GM12878 (cell line): ENCODE data around the gene FAM110A. TPM values are rescaled to one million over a fixed set of nuclear protein-coding genes. Genes with fewer than 3 reads are reported as not detected.
A peak's percentile ranks its signal among the peaks of the same experiment; 100 is the strongest.

Experiments used
- ATAC-seq: fragments of 200-7000 bp; cut with Tn5 transposase; 3 replicates; pipeline ENCODE4 v1.9.1; 2020; ENCODE audit warnings: mild to moderate bottlenecking, moderate library complexity
- BruUV-seq: library from RNA; stranded (reverse); fragments of 400-500 nt; replicated peaks from 2 replicates; lab custom pipeline; 2021; lab: Mats Ljungman, UMichigan
- CTCF ChIA-PET: fragments of 300-600 bp; sonication (Branson Sonifier 250); formaldehyde crosslinking; extraction: SDS; loops from one replicate; lab custom pipeline; 2021; ENCODE audit warnings: inconsistent platforms; lab: Yijun Ruan, JAX
- POLR2A ChIA-PET: fragments of 350-600 bp; formaldehyde crosslinking; extraction: SDS; loops from one replicate; lab custom pipeline; 2021; ENCODE audit warnings: inconsistent platforms; lab: Charles Lee
- RAD21 ChIA-PET: fragments of 300-600 bp; sonication (Branson Sonifier 250); formaldehyde crosslinking; loops from one replicate; lab custom pipeline; 2023; ENCODE audit warnings: antibody characterized with exemption; ENCODE audit not compliant: unreplicated experiment; lab: Charles Lee
- SMC1A ChIA-PET: fragments of 300-600 bp; sonication (Branson Sonifier 250); formaldehyde crosslinking; loops from one replicate; lab custom pipeline; 2023; ENCODE audit not compliant: unreplicated experiment, uncharacterized antibody; lab: Charles Lee
- DNase-seq: peaks from one replicate; pipeline ENCODE4 v3.0.0-alpha.2; 2011; ENCODE audit warnings: low read depth, low spot score
- FAIRE-seq: peaks from 3 replicates; lab custom pipeline; 2011; peaks lifted over from hg19 to GRCh38; lab: Jason Lieb, UNC
- H2AFZ ChIP-seq: 2 replicates; pipeline ENCODE4 v1.6.0; 2011; ENCODE audit warnings: low read depth, low read length, control low read depth; ENCODE audit not compliant: control insufficient read depth
- H3K27ac ChIP-seq: 2 replicates; pipeline ENCODE4 v1.5.1; 2011; ENCODE audit warnings: control low read depth; ENCODE audit not compliant: control insufficient read depth, insufficient read depth
- H3K27me3 ChIP-seq, 2 experiments: replicated peaks in 1 of 2; 2 replicates each; pipeline versions ENCODE4 v1.6.0 to v1.6.1; 2011; ENCODE audit warnings: low read length in 1 of 2; ENCODE audit not compliant: control insufficient read depth in 2 of 2, insufficient read depth in 2 of 2
- H3K36me3 ChIP-seq, 2 experiments: 2 replicates each; pipeline ENCODE4 v1.5.1; 2011; ENCODE audit warnings: low read length in 1 of 2; ENCODE audit not compliant: control insufficient read depth in 2 of 2, insufficient read depth in 2 of 2
- H3K4me1 ChIP-seq: 2 replicates; pipeline ENCODE4 v1.6.1; 2011; ENCODE audit warnings: mild to moderate bottlenecking, low read length, moderate library complexity, mixed read lengths; ENCODE audit not compliant: control insufficient read depth, insufficient read depth
- H3K4me2 ChIP-seq: 2 replicates; pipeline ENCODE4 v1.6.0; 2011; ENCODE audit warnings: control low read depth; ENCODE audit not compliant: control insufficient read depth, insufficient read depth
- H3K4me3 ChIP-seq: fragments of 200-600 bp; sonication (generic); 2 replicates; pipeline ENCODE4 v1.5.1; 2016
- H3K79me2 ChIP-seq: 2 replicates; pipeline ENCODE4 v1.6.0; 2011; ENCODE audit warnings: low read length; ENCODE audit not compliant: control insufficient read depth, insufficient read depth
- H3K9ac ChIP-seq: 2 replicates; pipeline ENCODE4 v1.8.0; 2011; ENCODE audit warnings: low read length, control low read depth, mixed read lengths; ENCODE audit not compliant: control insufficient read depth, insufficient read depth
- H3K9me3 ChIP-seq: replicated peaks from 3 replicates; pipeline ENCODE4 v1.5.1; 2011; ENCODE audit warnings: mild to moderate bottlenecking, low read length; ENCODE audit not compliant: control insufficient read depth, insufficient read depth
- H4K20me1 ChIP-seq: 2 replicates; pipeline ENCODE4 v1.6.0; 2011; ENCODE audit not compliant: control insufficient read depth, insufficient read depth
- BHLHE40 ChIP-seq, 2 experiments: fragments of 450-650 bp in 1 of 2; IDR thresholded peaks; 2 replicates each; pipeline ENCODE4 v1.6.1; 2011 to 2017; ENCODE audit warnings: low read depth in 2 of 2, borderline replicate concordance in 1 of 2, improper control_type of control experiment in 1 of 2, low read length in 1 of 2, mild to moderate bottlenecking in 1 of 2
- HCFC1 ChIP-seq: fragments of 150-350 bp; IDR thresholded peaks from 2 replicates; pipeline ENCODE4 v1.6.1; 2014; ENCODE audit warnings: low read length
- HDAC2 ChIP-seq: fragments of 200-600 bp; sonication (generic); IDR thresholded peaks from 2 replicates; pipeline ENCODE4 v1.6.1; 2017
- IKZF1 ChIP-seq: fragments of 450-650 bp; conservative IDR thresholded peaks from 2 replicates; pipeline ENCODE4 v1.6.1; 2017; ENCODE audit warnings: antibody characterized with exemption, mild to moderate bottlenecking
- IKZF2 ChIP-seq, 2 experiments: fragments of 450-650 bp; IDR thresholded peaks; 2 replicates each; pipeline ENCODE4 v1.6.1; 2017; ENCODE audit warnings: mild to moderate bottlenecking in 2 of 2, moderate library complexity in 2 of 2
- JUND ChIP-seq: IDR thresholded peaks from 2 replicates; pipeline ENCODE4 v1.6.1; 2012; ENCODE audit warnings: low read depth, mild to moderate bottlenecking, low read length, improper control_type of control experiment, moderate library complexity
- NBN ChIP-seq: fragments of 450-650 bp; IDR thresholded peaks from 2 replicates; pipeline ENCODE4 v1.6.1; 2016
- NFXL1 ChIP-seq: fragments of 450-650 bp; IDR thresholded peaks from 2 replicates; pipeline ENCODE4 v1.6.1; 2017; ENCODE audit warnings: antibody characterized with exemption, mild to moderate bottlenecking, borderline replicate concordance
- RAD51 ChIP-seq: fragments of 450-650 bp; IDR thresholded peaks from 2 replicates; pipeline ENCODE4 v1.6.1; 2016; ENCODE audit warnings: moderate library complexity, mild to moderate bottlenecking, inconsistent platforms
- SMARCA5 ChIP-seq: fragments of 450-650 bp; IDR thresholded peaks from 2 replicates; pipeline ENCODE4 v1.6.1; 2017; ENCODE audit warnings: mild to moderate bottlenecking
- SPI1 ChIP-seq: IDR thresholded peaks from 2 replicates; pipeline ENCODE4 v1.6.1; 2011; ENCODE audit warnings: low read depth, mild to moderate bottlenecking, low read length, moderate library complexity, borderline replicate concordance; ENCODE audit not compliant: insufficient read depth
- SREBF1 ChIP-seq: IDR thresholded peaks from 2 replicates; pipeline ENCODE4 v1.6.1; 2012; ENCODE audit warnings: mild to moderate bottlenecking, low read length
- SUZ12 ChIP-seq: fragments of 200-600 bp; sonication (generic); IDR thresholded peaks from one replicate; pipeline ENCODE4 v1.6.1; 2018; ENCODE audit warnings: antibody characterized with exemption, mild to moderate bottlenecking; ENCODE audit not compliant: unreplicated experiment
- TCF12 ChIP-seq: IDR thresholded peaks from 2 replicates; pipeline ENCODE4 v1.6.1; 2011; ENCODE audit warnings: low read depth, mild to moderate bottlenecking, low read length
- ZNF217 ChIP-seq: fragments of 450-650 bp; IDR thresholded peaks from 2 replicates; pipeline ENCODE4 v1.6.1; 2017; ENCODE audit warnings: antibody characterized with exemption, mild to moderate bottlenecking
- WGBS: methylation state at CpG from one replicate; pipeline ENCODE4 v1.1.6; 2016; ENCODE audit warnings: low lambda C conversion rate; ENCODE audit not compliant: insufficient replicate concordance, insufficient coverage; ENCODE audit errors: missing lambda C conversion rate; 5-methylcytosine and 5-hydroxymethylcytosine counted together
- in situ Hi-C: fragments of 300-500 bp; cut with MboI; formaldehyde crosslinking; loops from 9 replicates; pipeline ENCODE4 v1.14.3; 2018; ENCODE audit warnings: mixed read lengths
- intact Hi-C: fragments of 100-400 bp; cut with micrococcal nuclease; formaldehyde crosslinking; loops from one replicate; pipeline ENCODE4 v1.14.2; 2022; ENCODE audit not compliant: unreplicated experiment
- polyA plus RNA-seq, 11 experiments: library from polyadenylated mRNA; depleted of rRNA in 4 of 11; unstranded in 6 of 11; stranded (reverse) in 5 of 11; fragments of >200 nt; fragmentation: Nextera tagmentation in 4 of 11; fragmentation: Illumina TruSeq in 1 of 11; extraction: Ambion mirVana in 4 of 11; extraction: Trizol in 1 of 11; gene quantifications; 1 replicate in 1 of 11; 2 replicates in 10 of 11; pipeline versions ENCODE4 v1.2.1 to v1.2.3, GENCODE V29; 2011 to 2016; ENCODE audit warnings: inconsistent platforms in 2 of 11, missing spikeins in 2 of 11, low read depth in 1 of 11
- total RNA-seq, 4 experiments: library from RNA; depleted of rRNA in 3 of 4; stranded (reverse); fragments of >200 nt in 3 of 4; fragmentation: Illumina TruSeq in 1 of 4; extraction: Trizol in 1 of 4; gene quantifications; 2 replicates each; pipeline versions ENCODE4 v1.2.1 to v1.2.3, GENCODE V29; 2013 to 2021
- TF ChIP-seq, protein P1 (sequence below): IDR thresholded peaks from 2 replicates; pipeline ENCODE4 v1.6.1; 2011; ENCODE audit warnings: borderline replicate concordance, low read depth, mild to moderate bottlenecking, moderate library complexity, mixed read lengths, low read length; ENCODE audit not compliant: insufficient read depth; ENCODE audit errors: extremely low read length

FAM110A gene
- total and polyA plus RNA-seq, 10 of the 15 experiments (the other 5 are each of a cell fraction or from before 2014, with no cell fraction given): 1.1 to 14.8 (median 7.4) TPM

DNA sequence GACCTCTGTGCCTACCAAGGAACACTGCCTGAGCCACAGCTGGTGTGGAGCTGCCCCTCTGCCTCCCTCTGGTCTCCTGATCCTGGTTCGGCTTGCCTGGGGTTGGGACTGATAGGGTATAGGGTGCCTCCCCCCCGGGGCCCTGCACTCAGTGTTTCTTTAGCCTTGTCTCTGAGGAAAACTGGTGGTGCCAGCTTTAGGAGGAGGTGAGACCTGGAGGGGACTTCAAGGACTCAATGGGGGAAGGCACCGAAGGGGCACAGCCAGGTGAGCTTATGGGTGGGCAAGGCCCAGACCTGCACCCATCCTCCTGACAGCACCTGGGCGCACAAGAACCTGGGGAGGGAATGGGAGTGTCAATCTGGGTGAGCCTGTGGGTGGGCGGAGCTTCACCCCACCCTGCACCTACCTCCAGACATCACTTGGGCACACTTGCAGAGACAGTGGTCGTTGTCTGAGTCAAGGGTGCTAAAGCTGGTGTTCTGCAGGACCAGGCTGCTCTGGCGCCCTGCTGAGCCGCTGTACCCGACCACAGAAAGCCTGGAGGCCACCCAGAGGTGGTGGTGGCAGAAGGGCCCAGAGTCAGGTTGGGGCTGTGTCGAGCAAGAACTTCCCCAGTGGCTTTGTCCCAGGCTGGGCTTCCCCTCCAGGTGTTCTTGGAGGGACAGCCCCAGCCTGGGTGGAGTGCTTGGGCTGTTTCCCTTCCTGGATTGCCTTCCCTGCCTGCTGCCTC, 40.5 kb downstream of the FAM110A start (continued):
- TF ChIP-seq BHLHE40 (IDR thresholded peaks at IDR 0.05; ENCODE audit: borderline replicate concordance in 1 of 2, low read depth in 2 of 2, low read length in 1 of 2) (no peak), ZNF217 (no peak), NBN (no peak), IKZF1 (no peak; the same call in 1 of the 2 replicates), SPI1 (no peak), SMARCA5 (peak; percentile 75), RAD51 (no peak), SREBF1 (no peak), HDAC2 (no peak)

DNA sequence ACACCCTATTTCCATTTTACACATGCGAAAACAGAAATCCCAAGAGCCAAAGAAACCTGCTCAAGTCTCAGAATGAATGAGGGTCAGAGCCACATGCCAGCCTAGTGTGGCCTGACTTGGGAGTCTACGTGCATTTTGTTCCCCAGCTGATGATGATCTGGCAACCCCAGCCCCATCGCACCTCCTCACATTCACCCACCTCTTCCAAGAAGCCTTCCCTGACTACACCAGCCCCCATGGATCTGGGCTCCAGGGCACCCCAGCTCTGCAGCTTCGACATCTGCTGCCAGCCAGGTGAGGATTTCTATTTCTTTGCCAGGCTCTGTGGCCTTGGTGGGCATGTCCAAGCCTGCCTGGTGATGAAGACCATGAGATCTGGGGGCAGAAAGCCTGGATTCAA, 41.6 kb downstream of the FAM110A start:
- intact Hi-C loops: no loop called here
- Histone ChIP-seq H3K9me3 (no peaks in the 10 kb centered on the region), H3K79me2 (no peaks in the 10 kb centered on the region), H3K4me3 (no peak overlapping the region), H4K20me1 (no peaks in the 10 kb centered on the region)
- BruUV-seq: no TSS peak
- FAIRE-seq: no peak
- no peak for TF ChIP-seq HCFC1
- TF ChIP-seq NFXL1: no peak
- TF ChIP-seq JUND: no peak
- TF ChIP-seq SUZ12: no peak
- no peak for TF ChIP-seq IKZF2 (IDR thresholded peaks at IDR 0.05)
- TF ChIP-seq, protein P1, sequence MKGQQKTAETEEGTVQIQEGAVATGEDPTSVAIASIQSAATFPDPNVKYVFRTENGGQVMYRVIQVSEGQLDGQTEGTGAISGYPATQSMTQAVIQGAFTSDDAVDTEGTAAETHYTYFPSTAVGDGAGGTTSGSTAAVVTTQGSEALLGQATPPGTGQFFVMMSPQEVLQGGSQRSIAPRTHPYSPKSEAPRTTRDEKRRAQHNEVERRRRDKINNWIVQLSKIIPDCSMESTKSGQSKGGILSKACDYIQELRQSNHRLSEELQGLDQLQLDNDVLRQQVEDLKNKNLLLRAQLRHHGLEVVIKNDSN: no peak
- TF ChIP-seq TCF12: no peak
- TF ChIP-seq, all 136 proteins: peak for 0
- H3K9ac ChIP-seq: no peak overlapping the region
- ChIA-PET RAD21 (no interaction called here), POLR2A (no interaction called here), SMC1A (interaction anchor here (1.0 kb wide), 1 partner anchor 42 kb away, joined by 4 read pairs; the partner anchor contains the start of gene FAM110A), CTCF (no interaction called here)
- 0 out of 2 replicates have a peak, but pooled peaks cover 4% of the 10 kb centered on the region for H3K4me1 ChIP-seq
- H3K27ac ChIP-seq: no peak overlapping the region
- DNase-seq (no peak), ATAC-seq (no peak)
- no peak overlapping the region for H2AFZ ChIP-seq
- in situ Hi-C loops: no loop called here
- H3K36me3 ChIP-seq: no peaks in the 10 kb centered on the region
- no peak overlapping the region for H3K4me2 ChIP-seq
- 41% methylated on average over 4 of the region's 4 CpGs for WGBS
- H3K27me3 ChIP-seq: no peaks in the 10 kb centered on the region
